GM12891 (cell line): ENCODE measurements around the gene IPO4.

ENCODE experiments used
- DNase-seq: peaks from one replicate; pipeline ENCODE4 v3.0.0; 2011; ENCODE audit warnings: low spot score; ENCODE audit not compliant: insufficient read length
- FAIRE-seq: peaks from 2 replicates; lab custom pipeline; 2011; peaks lifted over from hg19 to GRCh38; lab: Jason Lieb, UNC
- PAX5 ChIP-seq: IDR thresholded peaks from 2 replicates; pipeline ENCODE4 v1.6.1; 2011; ENCODE audit warnings: low read length, moderate library complexity, mild to moderate bottlenecking; ENCODE audit not compliant: insufficient read depth, severe bottlenecking
- POLR2A ChIP-seq: IDR thresholded peaks from 2 replicates; pipeline ENCODE4 v1.6.1; 2011; ENCODE audit warnings: low read depth, low read length, control low read depth
- POLR2AphosphoS5 ChIP-seq: IDR thresholded peaks from 2 replicates; pipeline ENCODE4 v1.6.1; 2011; ENCODE audit warnings: low read depth, low read length, control low read depth
- POU2F2 ChIP-seq: IDR thresholded peaks from 2 replicates; pipeline ENCODE4 v1.6.1; 2011; ENCODE audit warnings: low read depth, mild to moderate bottlenecking, control low read depth, low read length, moderate library complexity
- SPI1 ChIP-seq: IDR thresholded peaks from 2 replicates; pipeline ENCODE4 v1.6.1; 2011; ENCODE audit warnings: low read depth, low read length, control low read depth
- TAF1 ChIP-seq: IDR thresholded peaks from 2 replicates; pipeline ENCODE4 v1.6.1; 2011; ENCODE audit warnings: low read depth, low read length, control low read depth

The IPO4 gene

DNA sequence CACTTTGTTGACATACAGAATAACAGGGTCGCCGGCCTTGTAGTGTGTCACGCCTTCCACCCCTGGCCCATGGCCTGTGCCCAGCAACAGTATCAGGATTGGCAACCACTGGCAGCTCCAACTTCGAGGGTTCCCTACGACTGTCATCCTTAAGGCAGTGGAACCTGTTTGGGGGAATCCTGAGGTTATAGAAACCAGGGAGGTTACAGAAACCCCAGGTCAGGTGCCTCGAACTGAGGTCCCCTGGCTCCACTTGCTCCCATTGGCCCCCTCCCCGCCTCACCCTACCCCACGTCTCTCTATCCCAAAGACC, 6.2 kb upstream of the IPO4 start:
- FAIRE-seq = no peak
- DNase-seq = no peak
- no peak for TF ChIP-seq POU2F2
- no peak for TF ChIP-seq SPI1
- no peak for TF ChIP-seq POLR2AphosphoS5

DNA sequence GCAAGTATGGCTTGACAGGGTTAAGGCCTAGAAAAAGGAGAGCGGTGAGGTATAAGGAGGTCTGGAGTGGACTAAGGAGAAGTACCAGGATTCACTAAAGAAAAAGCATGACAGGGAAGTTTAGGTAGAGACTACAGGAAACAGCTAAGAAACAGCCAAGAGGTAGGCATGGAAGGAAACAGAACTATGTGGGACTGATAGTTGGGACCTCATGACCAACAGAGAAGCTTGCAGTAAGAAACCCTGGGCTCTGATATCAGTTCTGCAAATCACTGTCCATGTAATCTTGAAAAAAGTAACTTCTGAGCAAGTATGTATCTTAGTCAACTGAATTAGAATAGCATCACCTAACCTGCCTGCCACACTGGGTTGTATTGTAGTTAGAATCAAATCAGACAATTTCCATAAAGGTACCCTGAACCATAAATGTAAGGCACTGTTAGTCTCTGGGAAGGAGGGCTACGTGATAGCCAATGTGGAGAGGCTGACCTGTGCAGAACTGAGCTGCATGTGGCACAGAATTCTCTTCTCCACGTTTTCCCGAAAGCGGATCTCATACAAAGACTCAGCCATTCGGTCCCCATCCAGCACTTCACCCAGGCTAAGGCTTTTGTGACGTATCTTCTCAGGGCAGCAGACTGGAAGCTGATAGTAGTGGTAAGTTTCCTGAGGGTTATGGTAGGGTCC, 5.7 kb upstream of the IPO4 start:
- no peak for FAIRE-seq
- no peak for DNase-seq
- TF ChIP-seq SPI1 = no peak
- no peak for TF ChIP-seq POLR2A
- no peak for TF ChIP-seq PAX5
- TF ChIP-seq POLR2AphosphoS5 = no peak
- TF ChIP-seq TAF1 = no peak

GRCh38 chr14:24192933-24193332, 4.3 kb upstream of the IPO4 start:
- FAIRE-seq (no peak), DNase-seq (no peak)
- no peak for TF ChIP-seq POLR2AphosphoS5
- TF ChIP-seq POU2F2 = no peak
- TF ChIP-seq SPI1 = no peak
- TF ChIP-seq POLR2A = no peak
- TF ChIP-seq PAX5 = no peak
- no peak for TF ChIP-seq TAF1

GRCh38 chr14:24190416-24190815, 1.8 kb upstream of the IPO4 start:
- DNase-seq = no peak
- no peak for TF ChIP-seq POU2F2
- TF ChIP-seq SPI1 = no peak
- no peak for FAIRE-seq

DNA sequence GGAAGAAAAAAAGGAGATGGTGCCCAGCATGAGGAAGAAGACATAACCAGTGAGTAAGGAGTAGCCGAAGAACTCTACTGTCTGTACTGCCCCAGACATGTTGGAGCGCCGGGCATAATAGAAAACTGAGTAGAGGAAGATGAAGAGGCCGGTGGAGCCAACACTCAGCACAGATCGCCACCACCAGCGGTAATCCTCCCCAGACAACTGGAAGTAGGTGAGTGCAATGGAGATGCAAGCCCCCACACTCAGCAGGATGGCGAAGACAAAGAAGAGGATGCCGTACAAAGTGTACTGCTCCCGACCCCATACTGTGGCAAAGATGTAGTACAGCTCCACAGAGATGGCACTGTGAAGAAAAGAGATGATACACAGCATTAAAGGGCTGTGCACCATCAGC, 844 bp upstream of the IPO4 start:
- FAIRE-seq (no peak), DNase-seq (no peak)
- TF ChIP-seq POU2F2 (no peak), TAF1 (no peak), POLR2A (no peak), POLR2AphosphoS5 (no peak), PAX5 (no peak), SPI1 (no peak)

GRCh38 chr14:24189059-24189375, 401 bp upstream of the IPO4 start:
- no peak for TF ChIP-seq TAF1
- TF ChIP-seq POLR2AphosphoS5 = no peak
- no peak for TF ChIP-seq POU2F2
- no peak for TF ChIP-seq POLR2A
- no peak for TF ChIP-seq PAX5
- TF ChIP-seq SPI1 = no peak
- no peak for FAIRE-seq
- DNase-seq = no peak

- DNase-seq (no peak), FAIRE-seq (no peak)
- TF ChIP-seq POLR2A (no peak), PAX5 (no peak)
These were observed 1.1 kb downstream of the IPO4 start for GRCh38 chr14:24187539-24187915.

GRCh38 chr14:24186831-24187538, 1.6 kb downstream of the IPO4 start:
- TF ChIP-seq POLR2AphosphoS5 (no peak), PAX5 (no peak), POLR2A (no peak), POU2F2 (no peak)
- no peak for DNase-seq
- FAIRE-seq = no peak

GRCh38 chr14:24185741-24186140, 2.9 kb downstream of the IPO4 start:
- FAIRE-seq (no peak), DNase-seq (no peak)
- TF ChIP-seq SPI1 (no peak), PAX5 (no peak), TAF1 (no peak), POLR2A (no peak), POLR2AphosphoS5 (no peak), POU2F2 (no peak)

- DNase-seq = no peak
- TF ChIP-seq POLR2A (no peak), POLR2AphosphoS5 (peak; percentile 28; the same call in 1 of the 2 replicates)
- no peak for FAIRE-seq
These were observed 3.6 kb downstream of the IPO4 start for GRCh38 chr14:24185026-24185425.
